Urothelium cell line (cell line): ENCODE data around the gene PODXL.
"Not testable (repeated sequence)": the region's sequence is repeated elsewhere in the genome, so short reads cannot be mapped to it uniquely, and the experiment has no call there.

ENCODE experiments used
- DNase-seq: peaks from one replicate; pipeline ENCODE4 v3.0.0; 2011; ENCODE audit warnings: low spot score, mixed read lengths
- FAIRE-seq: peaks from 2 replicates; lab custom pipeline; 2011; peaks lifted over from hg19 to GRCh38; lab: Jason Lieb, UNC

PODXL gene

DNA sequence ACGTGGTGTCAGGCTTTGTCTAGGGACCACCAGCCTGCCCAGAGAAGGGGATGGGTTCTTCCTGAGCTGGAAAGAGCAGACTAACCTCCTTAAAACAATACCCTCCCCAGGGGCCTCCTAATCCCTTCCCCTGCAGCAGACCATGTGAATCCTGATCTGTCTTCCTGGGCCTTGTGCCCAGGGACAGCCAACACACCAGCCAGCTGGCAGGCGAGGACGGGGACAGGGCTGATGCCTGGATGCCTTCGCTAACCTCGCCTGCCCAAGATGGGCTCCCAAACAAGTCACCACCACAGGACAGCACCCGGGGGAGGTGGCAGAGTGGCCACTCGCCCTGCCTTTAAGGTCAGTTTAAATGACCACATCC lies 17.6 kb downstream of the PODXL start:
- FAIRE-seq, result no peak
- DNase-seq, result peak; percentile 38

DNA sequence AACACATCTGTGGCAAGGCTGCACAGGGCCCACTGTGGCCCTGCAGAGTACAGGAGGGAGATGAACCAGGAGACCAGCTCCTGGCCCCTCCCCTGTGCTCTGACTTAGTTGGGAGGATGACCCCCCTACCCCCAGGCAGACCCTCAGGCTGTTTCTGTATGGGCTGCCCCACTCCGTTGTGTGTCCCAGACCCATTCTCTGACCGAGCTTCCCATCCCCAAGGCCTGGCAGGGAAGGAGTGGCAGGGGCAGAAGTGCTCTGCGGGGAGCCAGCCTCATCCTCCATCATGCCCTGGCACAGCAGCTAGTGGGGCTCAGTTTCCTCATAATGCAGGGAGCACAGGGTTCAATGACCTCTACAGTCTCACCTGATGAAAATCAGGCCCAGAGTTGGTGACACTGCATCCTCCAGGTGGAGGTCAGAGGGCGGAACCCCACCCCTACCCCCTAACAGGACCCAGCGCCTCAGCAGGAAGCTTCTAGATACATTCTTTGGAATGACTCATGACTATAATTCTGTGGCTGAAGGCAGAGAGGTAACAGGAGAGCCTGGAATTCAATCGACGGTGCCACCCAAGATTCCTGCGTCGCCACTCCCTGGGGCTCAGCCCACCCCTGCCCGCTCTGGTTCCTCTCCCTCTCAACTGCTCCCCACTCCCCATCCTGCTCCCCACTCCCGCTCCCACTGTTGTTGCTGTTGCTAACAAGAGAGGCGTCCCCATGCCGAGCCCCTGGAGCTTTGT lies 18.2 kb downstream of the PODXL start:
- DNase-seq, result peak; percentile 81
- FAIRE-seq, result no peak

DNA sequence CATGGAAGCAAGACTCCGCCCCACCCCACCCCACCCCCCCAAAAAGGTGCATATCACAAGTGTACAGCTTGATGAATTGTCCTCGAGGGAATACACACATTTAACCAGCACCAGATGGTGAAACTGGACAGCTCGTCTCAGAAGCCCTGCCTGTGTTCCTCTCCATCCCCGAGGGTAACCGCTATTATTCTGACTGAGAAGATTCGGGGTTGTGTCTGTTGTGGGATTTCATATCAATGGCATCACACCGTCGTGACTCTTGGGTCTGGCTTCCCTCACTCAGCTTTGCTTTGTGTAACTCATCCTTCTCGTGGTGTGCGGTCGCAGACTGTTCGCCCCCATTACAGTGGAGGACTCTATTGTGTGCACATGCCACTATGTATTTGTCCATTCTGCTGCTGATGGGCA lies 18.9 kb downstream of the PODXL start:
- DNase-seq (no peak), FAIRE-seq (no peak)

DNA sequence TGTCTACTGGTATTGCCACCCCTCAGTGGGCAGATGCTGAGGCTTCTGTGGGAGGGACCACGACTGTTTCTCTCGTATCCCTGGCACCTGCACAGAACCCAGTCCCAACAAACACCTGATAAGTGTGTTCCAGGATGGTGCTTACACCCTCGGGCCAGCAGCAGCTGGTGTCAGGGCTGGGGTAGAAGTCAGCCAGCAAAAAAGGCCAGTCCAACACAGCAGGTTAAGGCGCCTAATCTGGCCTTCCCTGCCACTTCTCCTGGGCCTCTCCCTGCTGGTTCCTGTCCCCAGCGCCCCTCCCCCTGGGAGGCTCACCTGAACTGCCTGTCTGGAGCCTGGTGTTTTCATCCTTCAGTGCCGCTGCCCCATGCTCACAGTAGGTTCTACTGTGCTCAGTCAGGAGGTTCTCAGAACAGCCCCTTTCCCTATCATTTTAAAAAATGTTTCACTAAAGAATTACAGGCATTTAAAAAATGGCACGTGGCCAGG lies 20.0 kb downstream of the PODXL start:
- DNase-seq (no peak), FAIRE-seq (no peak)

DNA sequence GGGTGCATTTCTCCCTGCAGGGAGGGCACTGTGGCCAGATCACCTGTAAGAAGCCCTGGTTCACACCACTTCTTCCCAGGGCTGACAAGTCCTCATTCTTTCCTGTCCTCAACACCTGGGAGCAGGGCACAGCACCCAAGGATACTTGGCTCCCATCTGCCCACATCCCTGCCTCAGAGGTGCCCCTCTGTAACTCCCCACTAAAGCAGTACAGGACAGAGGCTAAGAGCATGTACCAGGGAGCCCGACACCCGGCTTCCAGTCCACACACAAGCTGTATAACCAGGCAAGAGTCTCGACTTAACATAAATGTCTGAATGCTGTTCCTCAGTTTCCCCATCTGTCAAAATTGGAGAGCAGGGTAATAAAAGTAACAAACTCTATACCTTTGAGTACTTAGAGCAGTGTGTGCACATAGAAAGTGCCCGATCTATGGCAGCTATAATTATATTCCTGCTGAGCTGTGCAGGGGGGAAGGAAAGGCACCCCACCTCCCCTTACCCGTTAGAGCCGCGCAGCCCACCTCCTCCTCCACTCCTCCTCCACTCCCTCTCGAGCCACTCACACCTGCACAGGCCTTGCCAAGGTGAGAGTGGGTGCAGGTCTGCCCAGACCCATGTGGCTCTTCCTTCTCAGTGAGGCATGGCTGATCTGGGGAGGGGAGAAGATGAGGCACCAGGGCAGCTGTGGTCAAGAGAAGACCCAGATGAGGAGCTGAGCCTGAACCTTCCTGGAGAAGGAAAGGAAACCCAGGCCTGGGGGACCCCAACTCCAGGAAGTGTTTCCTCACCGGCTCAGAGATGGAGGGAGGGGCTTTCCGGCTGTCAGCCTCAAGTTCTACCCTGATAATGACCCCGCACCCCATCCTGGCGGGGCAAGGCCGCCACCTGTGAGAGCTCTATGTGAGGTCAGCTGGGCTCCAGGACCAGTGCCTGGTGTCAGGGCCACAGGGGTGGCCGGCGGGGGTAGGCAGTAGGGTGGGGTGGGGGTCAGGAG lies 22.6 kb downstream of the PODXL start:
- no peak for DNase-seq
- no peak for FAIRE-seq

DNA sequence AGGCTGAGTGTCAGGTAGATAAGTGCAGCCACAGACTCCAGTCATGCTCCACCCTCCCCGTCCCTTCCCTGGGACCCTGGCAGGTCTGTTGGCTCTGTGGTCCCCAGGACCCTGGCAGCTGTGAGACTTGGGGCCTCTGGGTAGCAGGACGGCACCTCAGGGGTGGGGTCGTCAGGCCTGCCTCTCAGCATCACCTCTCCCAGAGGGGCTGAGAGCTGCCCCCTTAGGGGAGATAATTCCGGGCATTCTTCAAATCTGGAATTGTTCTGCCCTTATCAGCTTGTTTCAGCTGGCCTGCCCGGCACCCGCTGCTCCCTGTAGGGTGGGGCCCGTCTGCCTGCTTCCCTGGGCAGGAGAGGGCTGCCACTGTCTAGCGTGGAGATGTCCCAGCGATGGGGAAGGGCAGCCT lies 23.3 kb downstream of the PODXL start:
- DNase-seq (no peak), FAIRE-seq (no peak)

DNA sequence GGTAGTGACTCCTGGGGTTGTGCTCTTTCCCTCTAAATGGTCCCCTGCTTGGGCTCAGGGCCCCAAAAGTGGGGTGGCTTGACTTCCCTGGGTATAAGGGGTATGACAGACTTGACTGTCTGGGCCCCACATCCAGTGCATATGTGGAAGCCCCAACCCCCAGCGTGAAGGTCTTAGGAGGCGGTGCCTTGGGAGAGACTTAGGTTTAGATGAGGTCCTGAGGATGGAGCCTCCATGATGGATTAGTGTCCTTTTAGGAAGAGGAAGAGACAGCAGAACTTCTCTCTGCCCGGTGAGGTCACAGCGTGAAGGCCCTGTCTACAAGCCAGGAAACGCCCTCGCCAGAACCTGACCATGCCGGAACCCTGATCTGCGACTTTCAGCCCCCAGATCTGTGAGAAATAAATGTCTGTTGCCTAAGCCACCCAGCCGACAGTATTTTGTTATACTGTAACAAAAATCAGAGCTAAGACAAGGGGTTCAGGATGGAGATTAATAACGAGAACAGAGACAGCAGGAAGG lies 23.8 kb downstream of the PODXL start:
- FAIRE-seq (no peak), DNase-seq (no peak)

DNA sequence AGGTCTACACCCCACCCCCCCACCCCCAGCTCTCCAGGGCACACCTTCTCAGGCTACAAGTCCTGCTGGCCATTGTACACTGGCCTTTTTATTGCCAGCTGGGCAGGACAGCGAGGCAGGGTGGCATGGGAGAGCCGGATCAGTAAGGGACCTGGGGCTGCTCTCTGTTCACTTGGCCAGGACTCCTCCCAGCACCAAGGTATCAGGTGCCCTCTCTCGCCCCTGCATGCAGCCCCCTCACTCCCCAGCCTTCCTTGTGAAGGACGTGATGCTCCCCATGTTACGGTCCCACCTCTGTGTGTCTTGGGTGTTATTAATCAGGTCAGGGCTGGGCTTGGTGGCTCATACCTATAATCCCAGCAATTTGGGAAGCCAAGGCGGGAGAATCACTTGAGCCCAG lies 26.3 kb downstream of the PODXL start:
- DNase-seq (no peak), FAIRE-seq (no peak)

DNA sequence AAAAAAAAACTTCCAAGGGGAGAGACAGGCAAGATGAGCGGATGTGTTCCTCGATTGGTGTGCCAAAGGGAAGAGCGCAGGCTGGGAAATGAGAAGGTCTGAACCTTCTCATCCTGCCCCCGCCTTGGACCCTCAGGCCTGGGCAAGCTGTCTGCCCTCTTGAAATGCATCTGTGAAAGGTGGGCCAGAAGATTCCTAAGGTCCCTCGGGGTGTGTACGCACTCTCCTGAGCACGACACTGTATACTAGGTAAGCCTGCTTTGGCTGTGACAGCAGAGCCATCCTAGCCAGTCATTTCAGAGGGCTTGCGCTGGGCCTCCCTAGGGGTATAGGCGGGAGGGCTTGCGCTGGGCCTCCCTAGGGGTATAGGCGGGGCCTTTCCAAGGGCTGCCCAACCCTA lies 26.8 kb downstream of the PODXL start:
- FAIRE-seq (no peak), DNase-seq (no peak)

DNA sequence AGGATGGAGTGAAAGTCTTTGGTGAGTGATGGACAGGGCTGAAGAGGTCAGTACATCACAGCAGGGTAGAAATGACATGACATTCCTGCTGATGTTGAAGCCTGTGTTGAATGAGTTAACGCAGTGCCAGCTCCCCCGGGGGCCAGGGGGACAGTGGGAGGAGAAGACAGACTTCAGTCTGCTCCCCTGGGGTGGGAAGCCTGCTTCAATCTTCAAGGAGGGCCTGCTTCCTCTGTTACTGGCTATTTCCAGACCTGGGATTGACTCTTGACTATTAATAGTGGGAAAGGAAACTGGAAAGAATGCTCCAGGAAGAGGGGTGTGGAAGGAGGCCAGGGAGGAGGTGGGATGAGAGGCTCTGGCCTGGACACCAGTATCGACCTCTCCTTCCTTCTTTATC lies 27.2 kb downstream of the PODXL start:
- FAIRE-seq, result no peak
- DNase-seq, result no peak

DNA sequence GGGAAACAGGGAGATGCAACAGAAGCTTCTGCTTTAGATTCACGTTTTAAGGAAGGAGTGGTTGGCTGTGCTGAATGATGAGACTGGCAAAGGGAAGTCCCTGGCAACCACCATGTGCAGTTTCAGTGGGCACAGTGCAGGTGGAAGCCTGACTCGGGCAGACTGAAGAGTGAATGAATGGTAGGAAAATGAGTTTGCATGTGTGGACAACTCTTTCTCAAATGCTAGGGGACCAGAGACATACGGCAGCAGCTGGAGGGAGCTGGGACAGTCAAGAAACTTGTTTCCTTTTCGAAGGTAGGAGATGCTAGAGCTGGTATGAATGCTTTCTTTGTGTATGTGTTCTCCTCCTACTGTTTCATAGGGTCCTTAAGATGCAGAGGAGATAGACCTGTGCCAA lies 29.0 kb downstream of the PODXL start:
- DNase-seq (no peak), FAIRE-seq (no peak)

DNA sequence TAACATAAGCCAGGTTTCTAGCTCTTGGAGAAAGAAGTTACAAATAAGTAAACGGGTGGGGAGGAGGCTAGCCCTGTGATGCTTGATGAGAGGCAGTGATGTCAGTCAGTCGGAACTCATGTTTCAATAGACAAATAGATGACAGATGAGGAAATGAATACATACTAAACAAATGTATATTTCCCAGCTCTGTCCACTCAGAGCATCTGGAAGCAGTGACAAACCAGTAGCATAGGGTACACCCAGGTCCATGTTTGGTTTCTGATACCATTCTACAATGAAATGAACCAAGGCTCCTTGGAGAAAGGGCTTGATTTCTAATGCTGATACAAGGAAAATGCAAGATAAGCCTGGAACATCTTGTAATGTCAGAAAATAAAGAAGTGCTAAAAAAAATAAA lies 30.6 kb downstream of the PODXL start:
- FAIRE-seq, result no peak
- no peak for DNase-seq

DNA sequence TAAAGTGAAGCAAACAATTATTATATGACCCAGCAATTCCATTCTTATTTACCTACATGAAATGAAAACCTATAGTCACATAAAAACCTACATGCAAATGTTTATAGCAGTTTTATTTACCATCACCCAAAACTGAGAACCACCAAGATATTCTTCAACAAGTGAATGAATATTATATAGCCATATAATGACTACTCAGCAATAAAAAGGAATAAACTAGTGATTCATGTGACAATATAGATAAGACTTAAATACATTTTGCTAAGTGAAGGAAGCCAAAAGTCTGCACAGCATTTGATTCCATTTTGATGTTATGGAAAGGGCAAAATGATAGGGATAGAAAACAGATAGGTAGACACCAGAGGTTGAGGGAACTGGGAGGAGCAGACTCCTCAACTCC lies 31.7 kb downstream of the PODXL start:
- DNase-seq (no peak), FAIRE-seq (no peak)

DNA sequence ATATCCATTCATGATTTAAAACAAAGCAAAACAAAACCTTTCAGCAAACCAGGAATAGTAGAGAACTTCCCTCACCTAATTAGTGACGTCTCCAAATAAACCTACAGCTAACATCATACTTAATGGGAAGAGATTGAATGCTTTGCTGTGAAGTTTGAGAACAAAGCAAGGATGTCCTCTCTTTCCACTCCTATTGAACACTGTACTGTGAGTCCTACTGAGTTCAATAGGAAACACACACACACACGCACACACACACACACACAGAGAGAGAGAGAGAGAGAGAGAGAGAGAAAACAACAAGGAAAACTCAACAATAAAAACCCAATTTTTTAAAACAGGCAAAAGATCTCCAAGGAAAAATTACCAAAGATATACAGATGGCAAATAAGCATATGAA lies 32.3 kb downstream of the PODXL start:
- no peak for FAIRE-seq

DNA sequence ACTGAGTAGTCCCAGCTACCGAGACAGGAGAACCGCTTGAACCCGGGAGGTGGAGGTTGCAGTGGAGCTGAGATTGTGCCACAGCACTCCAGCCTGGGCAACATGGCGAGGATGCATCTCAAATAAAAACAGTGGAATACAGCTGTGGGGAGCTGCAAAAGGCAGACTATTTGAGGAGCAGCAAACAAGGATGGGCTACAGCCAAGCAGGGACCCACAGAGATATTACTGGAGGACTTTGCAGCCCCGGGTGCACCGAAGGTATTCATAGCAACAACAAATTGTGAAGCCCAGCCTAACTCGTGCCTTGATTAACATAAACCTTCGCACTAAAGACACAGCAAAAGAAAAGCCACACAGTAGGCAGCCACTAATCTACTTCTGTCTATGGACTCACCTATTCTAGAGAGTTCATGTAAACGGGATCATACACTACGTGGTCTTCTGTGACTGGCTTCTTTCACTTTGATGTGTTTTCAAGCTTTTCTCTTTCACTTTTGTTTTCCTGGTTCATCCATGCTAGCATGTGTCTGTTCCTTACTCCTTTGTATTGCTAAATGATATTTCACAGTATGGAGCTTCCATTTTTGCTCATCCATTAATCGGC lies 34.0 kb downstream of the PODXL start:
- DNase-seq (no peak), FAIRE-seq (no peak)

More for the DNA sequence above, 32.3 kb downstream of the PODXL start:
- DNase-seq, result no peak

DNA sequence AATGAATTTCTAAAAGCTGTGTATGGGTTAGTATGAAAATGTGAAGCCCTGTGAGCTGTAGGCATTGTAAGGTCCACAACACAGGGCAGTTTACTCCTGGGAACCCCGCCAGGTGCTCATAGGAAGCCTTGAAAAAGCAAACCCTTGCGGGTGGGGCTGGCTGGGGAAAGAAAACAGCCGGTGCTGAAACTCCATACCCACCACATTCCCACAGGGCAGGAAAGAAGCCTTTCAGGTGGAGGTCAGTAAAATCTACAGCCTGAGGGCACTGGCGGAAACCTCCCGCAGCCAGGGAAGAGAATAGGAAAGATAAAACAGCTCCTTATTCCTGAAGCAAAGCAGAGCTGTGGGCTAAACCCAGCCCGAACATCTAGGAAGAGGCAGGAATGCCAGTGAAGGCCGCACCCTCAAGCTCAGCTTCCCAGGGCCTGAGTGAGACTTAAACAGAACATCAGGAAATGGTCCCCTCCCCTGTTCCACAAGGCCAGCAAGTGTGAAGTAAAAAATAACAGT lies 34.7 kb downstream of the PODXL start:
- DNase-seq, result no peak
- no peak for FAIRE-seq

DNA sequence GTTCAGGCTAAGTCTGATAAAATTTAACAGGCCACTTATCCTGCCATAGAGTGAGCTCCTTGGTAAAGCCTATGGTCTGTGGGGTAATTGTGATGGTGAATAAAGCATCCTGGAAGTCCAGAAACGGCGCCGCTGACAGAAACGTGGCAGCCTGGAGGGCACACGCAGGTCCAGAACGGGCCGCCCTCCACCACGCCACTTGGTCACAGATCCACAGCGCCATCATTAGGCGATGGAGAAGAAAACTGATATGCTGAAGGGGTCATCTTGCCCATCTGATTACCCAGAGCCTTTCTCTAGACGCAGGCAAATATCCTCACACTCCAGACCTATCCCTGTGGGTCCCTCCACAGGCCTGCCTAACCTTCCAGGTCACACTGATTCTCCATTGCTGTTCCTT lies 37.8 kb downstream of the PODXL start:
- DNase-seq, result no peak
- no peak for FAIRE-seq

DNA sequence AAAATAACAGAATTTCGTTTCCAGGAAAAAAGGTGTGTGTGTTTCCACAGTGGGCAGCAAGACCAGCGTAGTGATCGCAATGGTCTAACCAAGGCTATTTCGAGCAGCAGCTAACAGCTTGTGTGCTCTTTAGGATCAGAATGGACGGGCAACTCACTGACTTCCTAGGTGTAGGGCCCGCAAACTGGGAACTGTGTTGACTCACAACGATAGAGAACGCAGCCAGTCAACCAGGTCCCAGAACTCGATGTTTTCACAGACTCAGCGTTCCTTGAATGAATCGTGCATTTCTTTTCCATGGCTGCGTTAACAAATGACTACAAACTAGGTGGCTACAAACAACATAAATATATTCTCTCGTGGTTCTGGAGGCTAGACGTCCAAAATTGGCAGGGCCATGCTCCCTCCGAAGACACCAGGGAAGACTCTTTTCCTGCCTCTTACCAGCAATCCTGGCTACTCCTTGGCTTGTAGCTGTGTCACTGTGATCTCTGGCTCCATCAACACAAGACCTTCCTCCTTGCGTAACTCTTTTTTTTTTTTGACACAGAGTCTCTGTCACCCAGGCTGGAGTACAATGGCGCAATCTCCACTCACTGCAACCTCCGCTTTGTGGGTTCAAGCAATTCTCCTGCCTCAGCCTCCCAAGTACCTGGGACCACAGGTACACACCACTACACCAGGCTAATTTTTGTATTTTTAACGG lies 39.1 kb downstream of the PODXL start:
- FAIRE-seq, result no peak
- DNase-seq, result no peak

DNA sequence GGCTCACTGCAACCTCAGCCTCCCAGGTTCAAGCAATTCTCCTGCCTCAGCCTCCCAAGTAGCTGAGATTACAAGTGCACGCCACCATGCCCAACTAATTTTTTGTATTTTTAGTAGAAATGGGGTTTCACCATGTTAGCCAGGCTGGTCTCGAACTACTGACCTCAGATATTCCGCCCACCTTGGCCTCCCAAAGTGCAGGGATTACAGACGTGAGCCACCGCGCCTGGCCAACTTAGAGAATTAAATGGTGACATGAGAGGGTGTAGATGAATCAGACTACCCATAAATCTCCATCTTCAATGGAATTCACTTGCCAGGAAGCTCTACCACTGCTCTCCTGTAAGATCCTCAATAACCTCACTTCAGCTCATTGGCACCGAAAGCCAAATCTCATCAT lies 41.0 kb downstream of the PODXL start:
- FAIRE-seq, DNase-seq: not testable (repeated sequence)
